ENCODE measurements around the gene MS4A3. TPM values are rescaled to one million over a fixed set of nuclear protein-coding genes. Genes with fewer than 3 reads are reported as not detected.
"Not testable (repeated sequence)": the region's sequence is repeated elsewhere in the genome, so short reads cannot be mapped to it uniquely, and the experiment has no call there.

Gene MS4A3
- total RNA-seq, 1 experiment from 2014 or later, result not detected

DNA sequence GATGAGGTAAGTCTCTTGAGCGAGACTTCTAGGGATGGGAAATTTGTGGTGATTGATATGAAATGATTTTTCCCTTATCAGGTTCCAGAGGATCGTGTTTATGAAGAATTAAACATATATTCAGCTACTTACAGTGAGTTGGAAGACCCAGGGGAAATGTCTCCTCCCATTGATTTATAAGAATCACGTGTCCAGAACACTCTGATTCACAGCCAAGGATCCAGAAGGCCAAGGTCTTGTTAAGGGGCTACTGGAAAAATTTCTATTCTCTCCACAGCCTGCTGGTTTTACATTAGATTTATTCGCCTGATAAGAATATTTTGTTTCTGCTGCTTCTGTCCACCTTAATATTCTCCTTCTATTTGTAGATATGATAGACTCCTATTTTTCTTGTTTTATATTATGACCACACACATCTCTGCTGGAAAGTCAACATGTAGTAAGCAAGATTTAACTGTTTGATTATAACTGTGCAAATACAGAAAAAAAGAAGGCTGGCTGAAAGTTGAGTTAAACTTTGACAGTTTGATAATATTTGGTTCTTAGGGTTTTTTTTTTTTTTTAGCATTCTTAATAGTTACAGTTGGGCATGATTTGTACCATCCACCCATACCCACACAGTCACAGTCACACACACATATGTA is 39.1 kb downstream of the MS4A3 start:
- H3K27me3 Mint-ChIP-seq (ENCODE audit: insufficient read depth, unreplicated experiment), result no peaks in the 10 kb centered on the region
- no peak overlapping the region for H3K27ac Mint-ChIP-seq (ENCODE audit: low read depth, unreplicated experiment)
- TF ChIP-seq CTCF (IDR thresholded peaks at IDR 0.05; ENCODE audit: unreplicated experiment), result no peak
- no peak overlapping the region for H3K4me3 Mint-ChIP-seq (ENCODE audit: unreplicated experiment)
- no TSS peak for BruUV-seq (replicated peaks)
- intact Hi-C loops (cut with micrococcal nuclease), result no loop called here
- CTCF ChIA-PET, result no interaction called here
- H3K9me3 Mint-ChIP-seq (ENCODE audit: unreplicated experiment), result no peaks in the 10 kb centered on the region
- no peak for DNase-seq (ENCODE audit: unreplicated experiment)
- H3K36me3 Mint-ChIP-seq (ENCODE audit: insufficient read depth, unreplicated experiment), result no peaks in the 10 kb centered on the region
- POLR2A ChIA-PET, result no interaction called here
- no peaks in the 10 kb centered on the region for H3K4me1 Mint-ChIP-seq (ENCODE audit: insufficient read depth, unreplicated experiment)

DNA sequence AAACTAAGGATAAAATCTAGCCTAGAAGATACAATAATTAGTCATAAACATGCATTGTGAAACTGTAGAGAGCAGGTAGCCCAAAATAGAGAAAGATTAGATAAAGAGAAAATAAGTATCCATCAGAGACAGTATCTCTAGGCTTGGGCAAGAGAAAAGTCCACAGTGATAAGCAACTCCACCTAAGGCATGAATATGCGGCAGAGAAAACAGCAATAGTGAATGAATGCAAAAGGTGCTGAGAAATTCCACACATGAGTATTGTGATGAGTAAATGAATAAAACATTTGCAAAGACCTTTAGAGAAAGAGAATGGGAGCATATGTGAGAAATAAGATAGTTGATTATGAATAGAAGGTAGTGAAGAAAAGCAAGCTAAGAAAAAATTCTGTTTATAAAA is 40.7 kb downstream of the MS4A3 start:
- ChIA-PET CTCF (interaction anchor here (0.7 to 1.4 kb wide), 2 partner anchors 22 to 558 kb away, joined by 3 to 7 read pairs; no protein-coding TSS in a partner anchor), POLR2A (no interaction called here)
- no TSS peak for BruUV-seq (replicated peaks)
- intact Hi-C loops (cut with micrococcal nuclease), result no loop called here
- H3K9me3 Mint-ChIP-seq (ENCODE audit: unreplicated experiment), result no peaks in the 10 kb centered on the region
- no peak for DNase-seq (ENCODE audit: unreplicated experiment)
- no peaks in the 10 kb centered on the region for H3K4me1 Mint-ChIP-seq (ENCODE audit: insufficient read depth, unreplicated experiment)
- no peak for TF ChIP-seq CTCF (IDR thresholded peaks at IDR 0.05; ENCODE audit: unreplicated experiment)
- H3K4me3 Mint-ChIP-seq (ENCODE audit: unreplicated experiment), result no peak overlapping the region
- no peak overlapping the region for H3K27ac Mint-ChIP-seq (ENCODE audit: low read depth, unreplicated experiment)
- no peaks in the 10 kb centered on the region for H3K36me3 Mint-ChIP-seq (ENCODE audit: insufficient read depth, unreplicated experiment)
- no peaks in the 10 kb centered on the region for H3K27me3 Mint-ChIP-seq (ENCODE audit: insufficient read depth, unreplicated experiment)

DNA sequence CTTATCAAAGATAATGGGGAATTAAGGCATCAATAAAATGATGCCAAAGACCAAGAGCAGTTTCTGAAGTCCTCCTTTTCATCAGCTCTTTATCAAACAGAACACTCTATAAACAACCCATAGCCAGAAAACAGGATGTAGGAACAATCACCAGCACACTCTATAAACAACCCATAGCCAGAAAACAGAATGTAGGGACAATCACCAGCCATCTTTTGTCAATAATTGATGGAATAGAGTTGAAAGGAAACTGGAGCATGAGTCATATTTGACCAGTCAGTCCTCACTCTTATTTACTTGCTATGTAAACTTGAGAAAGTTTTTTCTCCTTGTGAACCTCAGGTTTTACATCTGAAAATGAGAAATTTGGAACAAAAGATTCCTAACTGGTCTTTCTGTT is 42.0 kb downstream of the MS4A3 start:
- no peaks in the 10 kb centered on the region for H3K4me1 Mint-ChIP-seq (ENCODE audit: insufficient read depth, unreplicated experiment)
- no peak for TF ChIP-seq CTCF (IDR thresholded peaks at IDR 0.05; ENCODE audit: unreplicated experiment)
- H3K36me3 Mint-ChIP-seq (ENCODE audit: insufficient read depth, unreplicated experiment), result no peaks in the 10 kb centered on the region
- DNase-seq (ENCODE audit: unreplicated experiment), result no peak
- CTCF ChIA-PET, result no interaction called here
- POLR2A ChIA-PET, result no interaction called here
- intact Hi-C loops (cut with micrococcal nuclease), result no loop called here
- H3K27ac Mint-ChIP-seq (ENCODE audit: low read depth, unreplicated experiment), result no peak overlapping the region
- no peaks in the 10 kb centered on the region for H3K9me3 Mint-ChIP-seq (ENCODE audit: unreplicated experiment)
- BruUV-seq (replicated peaks), result no TSS peak
- no peak overlapping the region for H3K4me3 Mint-ChIP-seq (ENCODE audit: unreplicated experiment)
- H3K27me3 Mint-ChIP-seq (ENCODE audit: insufficient read depth, unreplicated experiment), result no peaks in the 10 kb centered on the region

DNA sequence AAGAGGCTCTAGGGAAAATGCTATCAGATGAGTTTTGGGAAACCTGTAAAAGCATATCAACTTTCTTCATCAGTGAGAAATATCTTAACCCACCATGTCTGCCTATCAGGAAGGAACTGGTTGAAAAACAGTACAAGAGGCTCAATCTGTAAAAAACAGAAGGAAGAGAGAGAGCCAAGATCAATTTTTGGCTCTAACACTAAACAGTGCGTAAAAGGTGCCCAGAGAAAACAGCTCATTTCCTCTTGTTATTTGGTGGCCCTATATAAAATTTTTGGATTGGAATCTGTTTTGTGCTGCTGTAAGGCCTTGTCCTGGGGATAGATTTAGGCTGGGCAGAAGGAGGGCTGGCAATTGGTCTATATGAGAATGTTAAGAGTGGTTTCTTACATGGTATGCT is 44.1 kb downstream of the MS4A3 start:
- Mint-ChIP-seq H3K27ac (ENCODE audit: low read depth, unreplicated experiment) (no peak overlapping the region), H3K27me3 (ENCODE audit: insufficient read depth, unreplicated experiment) (no peaks in the 10 kb centered on the region), H3K9me3 (ENCODE audit: unreplicated experiment) (no peaks in the 10 kb centered on the region), H3K4me3 (ENCODE audit: unreplicated experiment) (no peak overlapping the region), H3K4me1 (ENCODE audit: insufficient read depth, unreplicated experiment) (no peaks in the 10 kb centered on the region), H3K36me3 (ENCODE audit: insufficient read depth, unreplicated experiment) (no peaks in the 10 kb centered on the region)
- ChIA-PET POLR2A (no interaction called here), CTCF (interaction anchor here (0.7 kb wide), 1 partner anchor 354 kb away, joined by 4 read pairs; no protein-coding TSS in a partner anchor)
- no peak for TF ChIP-seq CTCF (IDR thresholded peaks at IDR 0.05; ENCODE audit: unreplicated experiment)
- no TSS peak for BruUV-seq (replicated peaks)
- intact Hi-C loops (cut with micrococcal nuclease), result no loop called here
- no peak for DNase-seq (ENCODE audit: unreplicated experiment)

GRCh38 chr11:60101368-60101767 is 44.9 kb downstream of the MS4A3 start:
- DNase-seq (ENCODE audit: unreplicated experiment); H3K27me3 Mint-ChIP-seq (ENCODE audit: insufficient read depth, unreplicated experiment); H3K36me3 Mint-ChIP-seq (ENCODE audit: insufficient read depth, unreplicated experiment); H3K9me3 Mint-ChIP-seq (ENCODE audit: unreplicated experiment); CTCF ChIA-PET; BruUV-seq (replicated peaks); H3K4me1 Mint-ChIP-seq (ENCODE audit: insufficient read depth, unreplicated experiment); H3K4me3 Mint-ChIP-seq (ENCODE audit: unreplicated experiment); POLR2A ChIA-PET; H3K27ac Mint-ChIP-seq (ENCODE audit: low read depth, unreplicated experiment); intact Hi-C loops (cut with micrococcal nuclease): not testable (repeated sequence)

DNA sequence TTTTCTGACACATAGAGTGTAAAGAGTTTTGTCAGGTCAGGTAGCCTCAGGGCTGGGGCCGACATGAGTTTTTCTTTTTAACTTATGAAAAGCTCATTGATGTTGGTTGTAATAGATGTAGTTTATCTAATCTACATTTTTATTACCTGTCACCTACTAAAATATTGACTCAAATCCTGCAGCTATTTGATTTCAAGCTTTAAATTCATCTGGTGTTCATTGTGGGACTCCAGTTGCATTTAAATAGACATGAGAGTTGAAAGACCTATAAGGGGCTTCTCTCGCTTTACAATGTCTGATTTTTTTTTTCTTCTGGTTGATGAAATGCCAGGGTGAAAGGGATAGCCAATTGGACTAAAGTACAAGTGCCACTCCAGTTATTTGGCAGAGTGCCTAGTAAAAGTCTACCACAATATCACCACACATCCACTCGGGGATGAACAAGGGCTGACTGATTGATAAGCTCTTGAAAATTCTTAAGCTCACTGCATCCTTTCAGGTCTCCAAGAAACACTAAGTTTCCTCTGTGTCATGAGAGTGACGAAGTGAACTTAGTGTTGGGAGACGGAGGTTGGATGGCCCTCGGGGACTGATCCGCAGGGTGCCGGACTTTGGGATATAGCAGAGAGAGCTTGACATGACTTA is 48.1 kb downstream of the MS4A3 start:
- BruUV-seq (replicated peaks); H3K27ac Mint-ChIP-seq (ENCODE audit: low read depth, unreplicated experiment); intact Hi-C loops (cut with micrococcal nuclease); DNase-seq (ENCODE audit: unreplicated experiment); H3K27me3 Mint-ChIP-seq (ENCODE audit: insufficient read depth, unreplicated experiment); H3K36me3 Mint-ChIP-seq (ENCODE audit: insufficient read depth, unreplicated experiment); H3K4me1 Mint-ChIP-seq (ENCODE audit: insufficient read depth, unreplicated experiment); H3K4me3 Mint-ChIP-seq (ENCODE audit: unreplicated experiment); POLR2A ChIA-PET; H3K9me3 Mint-ChIP-seq (ENCODE audit: unreplicated experiment): not testable (repeated sequence)
- CTCF ChIA-PET, result interaction anchor here (0.6 to 0.7 kb wide), 2 partner anchors 143 to 1573 kb away, joined by 4 read pairs; no protein-coding TSS in a partner anchor

All from MCF 10A (cell line).